Measurements from ENCODE around the gene MORN1.

- TF ChIP-seq CTCF (IDR thresholded peaks at IDR 0.05): no peak
- TF ChIP-seq POLR2A (IDR thresholded peaks at IDR 0.05): no peak
Measured at GRCh38 chr1:2417833-2418225, 26.5 kb upstream of the MORN1 start.

Measured in testis (tissue), 2 donors.